Peyer's patch (tissue), 4 donors: ENCODE data around the gene MTCH2. TPM values are rescaled to one million over a fixed set of nuclear protein-coding genes. Genes with fewer than 3 reads are reported as not detected.

Experiments used
- DNase-seq, 3 donors: peaks; one replicate each; pipeline ENCODE4 v3.0.0-alpha.2; 2017 to 2019
- H3K27ac ChIP-seq, 4 donors: fragments of 200-600 bp; sonication (generic); one replicate each; pipeline ENCODE4 v1.5.1; 2016 to 2019
- H3K27me3 ChIP-seq, 2 donors: fragments of 200-600 bp; sonication (generic); one replicate each; pipeline ENCODE4 v1.5.1; 2019
- H3K36me3 ChIP-seq, 3 donors: fragments of 200-600 bp; sonication (generic); one replicate each; pipeline ENCODE4 v1.5.1; 2016 to 2019
- H3K4me1 ChIP-seq, 4 donors: fragments of 200-600 bp; sonication (generic); one replicate each; pipeline ENCODE4 v1.5.1; 2016 to 2019
- H3K4me3 ChIP-seq, 4 donors: fragments of 200-600 bp; sonication (generic); 1 replicate in 3 of 4; 2 replicates in 1 of 4; pipeline ENCODE4 v1.5.1; 2016 to 2019; ENCODE audit warnings: mild to moderate bottlenecking in 1 of 4
- H3K9me3 ChIP-seq, 4 donors: fragments of 200-600 bp; sonication (generic); one replicate each; pipeline ENCODE4 v1.5.1; 2016 to 2019; ENCODE audit warnings: mild to moderate bottlenecking in 1 of 4
- CTCF ChIP-seq, 6 experiments: fragments of 450-650 bp in 4 of 6; fragments of 200-600 bp in 2 of 6; sonication (generic) in 1 of 6; IDR thresholded peaks; one replicate each; pipeline ENCODE4 v1.5.1; 2017 to 2019; ENCODE audit warnings: antibody characterized with exemption in 6 of 6, mild to moderate bottlenecking in 3 of 6, moderate library complexity in 1 of 6
- POLR2A ChIP-seq, 2 donors: fragments of 450-650 bp; IDR thresholded peaks; one replicate each; pipeline ENCODE4 v1.5.1; 2017; ENCODE audit warnings: antibody characterized with exemption in 2 of 2, mild to moderate bottlenecking in 2 of 2, moderate library complexity in 2 of 2
- total RNA-seq, 4 donors: library from RNA; depleted of rRNA; stranded (reverse); fragments of >200 nt; gene quantifications; one replicate each; pipeline ENCODE4 v1.1.0, GENCODE V29; 2016

MTCH2 gene
- total RNA-seq, 4 donors from 2014 or later, result 36.3 to 118 (median 75.8) TPM

- H3K27me3 ChIP-seq, result no peaks in the 10 kb centered on the region
- H3K4me1 ChIP-seq, result no peaks in the 10 kb centered on the region
- H3K9me3 ChIP-seq, result no peaks in the 10 kb centered on the region
- DNase-seq, result no peak
- no peak overlapping the region for H3K4me3 ChIP-seq
- TF ChIP-seq POLR2A (IDR thresholded peaks at IDR 0.05) (no peak), CTCF (IDR thresholded peaks at IDR 0.05) (no peak)
- peaks cover 0 to 45% (median 0%) of the 10 kb centered on the region in 3 donors for H3K36me3 ChIP-seq
- no peak overlapping the region for H3K27ac ChIP-seq
These were observed 27.1 kb downstream of the MTCH2 start for GRCh38 chr11:47615249-47615648.

GRCh38 chr11:47611348-47611794 lies 31.0 kb downstream of the MTCH2 start:
- no peak for DNase-seq
- H3K4me1 ChIP-seq, result no peaks in the 10 kb centered on the region
- H3K4me3 ChIP-seq, result no peak overlapping the region
- TF ChIP-seq CTCF (IDR thresholded peaks at IDR 0.05) (no peak), POLR2A (IDR thresholded peaks at IDR 0.05) (no peak)
- peaks cover 0 to 7% (median 0%) of the 10 kb centered on the region in 3 donors for H3K36me3 ChIP-seq
- no peaks in the 10 kb centered on the region for H3K9me3 ChIP-seq
- H3K27ac ChIP-seq, result peak overlapping the region in 1 of 4 donors; percentile 3
- H3K27me3 ChIP-seq, result no peaks in the 10 kb centered on the region

GRCh38 chr11:47609675-47610074 lies 32.7 kb downstream of the MTCH2 start:
- H3K4me3 ChIP-seq, result no peak overlapping the region
- H3K9me3 ChIP-seq, result no peaks in the 10 kb centered on the region
- no peaks in the 10 kb centered on the region for H3K4me1 ChIP-seq
- no peaks in the 10 kb centered on the region for H3K27me3 ChIP-seq
- peaks cover 0 to 6% (median 0%) of the 10 kb centered on the region in 3 donors for H3K36me3 ChIP-seq
- TF ChIP-seq POLR2A (IDR thresholded peaks at IDR 0.05) (no peak), CTCF (IDR thresholded peaks at IDR 0.05) (no peak)
- H3K27ac ChIP-seq, result no peak overlapping the region
- DNase-seq, result no peak

GRCh38 chr11:47607380-47607779 lies 35.0 kb downstream of the MTCH2 start:
- Histone ChIP-seq H3K27ac (no peak overlapping the region), H3K36me3 (peaks cover 0 to 6% (median 0%) of the 10 kb centered on the region in 3 donors), H3K4me1 (no peaks in the 10 kb centered on the region), H3K4me3 (no peak overlapping the region), H3K9me3 (no peaks in the 10 kb centered on the region), H3K27me3 (no peaks in the 10 kb centered on the region)
- TF ChIP-seq POLR2A (IDR thresholded peaks at IDR 0.05) (no peak), CTCF (IDR thresholded peaks at IDR 0.05) (no peak)
- DNase-seq, result no peak

- peaks cover 0 to 6% (median 0%) of the 10 kb centered on the region in 3 donors for H3K36me3 ChIP-seq
- H3K27ac ChIP-seq, result no peak overlapping the region
These were observed 35.6 kb downstream of the MTCH2 start for GRCh38 chr11:47606731-47607130.

More at GRCh38 chr11:47606731-47607130, 35.6 kb downstream of the MTCH2 start:
- Histone ChIP-seq H3K4me3 (no peak overlapping the region), H3K9me3 (no peaks in the 10 kb centered on the region), H3K27me3 (no peaks in the 10 kb centered on the region), H3K4me1 (no peaks in the 10 kb centered on the region)
- no peak for DNase-seq
- TF ChIP-seq CTCF (IDR thresholded peaks at IDR 0.05) (no peak), POLR2A (IDR thresholded peaks at IDR 0.05) (no peak)
